Spleen (tissue), 11 donors: ENCODE measurements around the gene MPO. TPM values are rescaled to one million over a fixed set of nuclear protein-coding genes. Genes with fewer than 3 reads are reported as not detected.

Source experiments
- DNase-seq: peaks from one replicate; pipeline ENCODE4 v3.0.0-alpha.2; 2020
- H3K27ac ChIP-seq, 8 donors: fragments of 200-600 bp; sonication (generic) in 7 of 8; 1 replicate in 4 of 8; 2 replicates in 4 of 8; pipeline versions ENCODE4 v1.5.0 to v1.8.0; 2016 to 2021; ENCODE audit warnings: inconsistent platforms in 4 of 8, mild to moderate bottlenecking in 4 of 8, moderate library complexity in 1 of 8
- H3K27me3 ChIP-seq, 7 donors: fragments of 200-600 bp; sonication (generic) in 6 of 7; replicated peaks in 1 of 7; 1 replicate in 4 of 7; 2 replicates in 3 of 7; pipeline versions ENCODE4 v1.5.0 to v1.8.0; 2016 to 2021; ENCODE audit warnings: inconsistent platforms in 3 of 7, mild to moderate bottlenecking in 1 of 7
- H3K36me3 ChIP-seq, 6 donors: fragments of 200-600 bp; sonication (generic) in 5 of 6; 1 replicate in 4 of 6; 2 replicates in 2 of 6; pipeline versions ENCODE4 v1.5.0 to v1.8.0; 2016 to 2021; ENCODE audit warnings: inconsistent platforms in 2 of 6
- H3K4me1 ChIP-seq, 6 donors: fragments of 200-600 bp; sonication (generic) in 5 of 6; 1 replicate in 3 of 6; 2 replicates in 3 of 6; pipeline versions ENCODE4 v1.5.0 to v1.8.0; 2016 to 2021; ENCODE audit warnings: inconsistent platforms in 3 of 6
- H3K4me3 ChIP-seq, 8 donors: fragments of 200-600 bp; sonication (generic) in 7 of 8; 1 replicate in 4 of 8; 2 replicates in 4 of 8; pipeline versions ENCODE4 v1.5.0 to v1.8.0; 2016 to 2021; ENCODE audit warnings: inconsistent platforms in 4 of 8, mild to moderate bottlenecking in 4 of 8, moderate library complexity in 2 of 8
- H3K9me3 ChIP-seq, 8 donors: fragments of 200-600 bp; sonication (generic) in 7 of 8; 1 replicate in 4 of 8; 2 replicates in 4 of 8; pipeline versions ENCODE4 v1.5.0 to v1.8.0; 2016 to 2021; ENCODE audit warnings: inconsistent platforms in 4 of 8
- POLR2A ChIP-seq, 3 donors: fragments of 450-650 bp; IDR thresholded peaks; one replicate each; pipeline ENCODE4 v1.5.1; 2017; ENCODE audit warnings: antibody characterized with exemption in 3 of 3, mild to moderate bottlenecking in 1 of 3
- POLR2AphosphoS5 ChIP-seq, 3 donors: sonication (generic); formaldehyde crosslinking; IDR thresholded peaks; one replicate each; pipeline ENCODE4 v1.5.1; 2017; ENCODE audit warnings: antibody characterized with exemption in 3 of 3
- WGBS, 5 donors: extraction: QIAGEN DNeasy Blood & Tissue Kit in 3 of 5; methylation state at CpG; one replicate each; pipeline versions ENCODE4 v1.1.5 to v1.1.7; 2013 to 2018; 5-methylcytosine and 5-hydroxymethylcytosine counted together
- intact Hi-C: fragments of 100-400 bp; cut with DNase I; formaldehyde crosslinking; loops from one replicate; pipeline ENCODE4 v1.15.0; 2023; ENCODE audit warnings: low total_unique reads
- polyA plus RNA-seq, 3 donors: library from polyadenylated mRNA; stranded (reverse); fragments of 200-250 nt; gene quantifications; one replicate each; pipeline ENCODE4 v1.2.1, GENCODE V29; 2013
- total RNA-seq, 7 donors: library from RNA; depleted of rRNA in 3 of 7; stranded (reverse); fragments of >200 nt in 3 of 7; fragmentation: NEBNext Ultra II Directional in 4 of 7; extraction: Animal tissue kit (Norgen Biotek cat#: 25700) in 4 of 7; gene quantifications; one replicate each; pipeline versions ENCODE4 v1.1.0 to v1.2.1, GENCODE V29; 2016 to 2021
- TF ChIP-seq, protein P1 (sequence below), 11 experiments: fragments of 200-600 bp in 7 of 11; fragments of 450-650 bp in 4 of 11; sonication (generic) in 4 of 11; IDR thresholded peaks in 8 of 11; conservative IDR thresholded peaks in 3 of 11; 1 replicate in 7 of 11; 2 replicates in 4 of 11; pipeline versions ENCODE4 v1.4.0 to v1.8.0; 2016 to 2021; ENCODE audit warnings: antibody characterized with exemption in 11 of 11, inconsistent platforms in 4 of 11, mild to moderate bottlenecking in 1 of 11
- donor health status: healthy with polysubstance abuse.
- donor health status: DM: no; HTN: no; CAD: no; lungs with moderate emphysema.
- donor health status: DM: no; HTN: no; CAD: no.
- donor health status: Bipolar disorder and iron deficiency.
- donor health status: healthy.
- donor health status: DM: no; HTN: no; CAD: no.
- donor health status: DM: yes; HTN: yes; CAD: no.

Gene MPO
- total and polyA plus RNA-seq, 10 donors: 0.52 to 75.7 (median 12.0) TPM

GRCh38 chr17:58249270-58250133, 31.2 kb downstream of the MPO start:
- no peaks in the 10 kb centered on the region for H3K36me3 ChIP-seq
- no peaks in the 10 kb centered on the region for H3K9me3 ChIP-seq
- peak overlapping the region in 1 of 8 donors; percentile 19 for H3K27ac ChIP-seq
- DNase-seq: peak; percentile 93
- 6 to 16% (median 7%) methylated on average over 31 to 57 of the region's 57 CpGs for WGBS, 5 donors
- no peak for TF ChIP-seq POLR2A (IDR thresholded peaks at IDR 0.05)
- TF ChIP-seq, protein P1, sequence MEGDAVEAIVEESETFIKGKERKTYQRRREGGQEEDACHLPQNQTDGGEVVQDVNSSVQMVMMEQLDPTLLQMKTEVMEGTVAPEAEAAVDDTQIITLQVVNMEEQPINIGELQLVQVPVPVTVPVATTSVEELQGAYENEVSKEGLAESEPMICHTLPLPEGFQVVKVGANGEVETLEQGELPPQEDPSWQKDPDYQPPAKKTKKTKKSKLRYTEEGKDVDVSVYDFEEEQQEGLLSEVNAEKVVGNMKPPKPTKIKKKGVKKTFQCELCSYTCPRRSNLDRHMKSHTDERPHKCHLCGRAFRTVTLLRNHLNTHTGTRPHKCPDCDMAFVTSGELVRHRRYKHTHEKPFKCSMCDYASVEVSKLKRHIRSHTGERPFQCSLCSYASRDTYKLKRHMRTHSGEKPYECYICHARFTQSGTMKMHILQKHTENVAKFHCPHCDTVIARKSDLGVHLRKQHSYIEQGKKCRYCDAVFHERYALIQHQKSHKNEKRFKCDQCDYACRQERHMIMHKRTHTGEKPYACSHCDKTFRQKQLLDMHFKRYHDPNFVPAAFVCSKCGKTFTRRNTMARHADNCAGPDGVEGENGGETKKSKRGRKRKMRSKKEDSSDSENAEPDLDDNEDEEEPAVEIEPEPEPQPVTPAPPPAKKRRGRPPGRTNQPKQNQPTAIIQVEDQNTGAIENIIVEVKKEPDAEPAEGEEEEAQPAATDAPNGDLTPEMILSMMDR (IDR thresholded peaks at IDR 0.05 in 8 of 11, conservative IDR thresholded peaks at IDR 0.05 in 3 of 11): peak; percentile 86 to 98 (median 94)
- peak in 2 of 3 donors; percentile 44 to 63 for TF ChIP-seq POLR2AphosphoS5 (IDR thresholded peaks at IDR 0.05)
- intact Hi-C loops: no loop called here
- H3K4me3 ChIP-seq: peak overlapping the region; percentile 39 to 78 (median 48)
- peaks cover 0 to 32% (median 9%) of the 10 kb centered on the region in 7 donors for H3K27me3 ChIP-seq
- peaks cover 4 to 29% (median 13%) of the 10 kb centered on the region in 6 donors for H3K4me1 ChIP-seq

- no peak for TF ChIP-seq POLR2A (IDR thresholded peaks at IDR 0.05)
- Histone ChIP-seq H3K27ac (no peak overlapping the region), H3K36me3 (no peaks in the 10 kb centered on the region), H3K9me3 (no peaks in the 10 kb centered on the region), H3K4me1 (peaks cover 4 to 29% (median 13%) of the 10 kb centered on the region in 6 donors), H3K27me3 (peaks cover 0 to 31% (median 8%) of the 10 kb centered on the region in 7 donors), H3K4me3 (peak overlapping the region in 6 of 8 donors; percentile 46 to 78 (median 52))
- intact Hi-C loops: no loop called here
- DNase-seq: no peak
- 22 to 38% (median 30%) methylated on average over 10 of the region's 10 CpGs for WGBS, 5 donors
Observed at GRCh38 chr17:58248955-58249269, 31.8 kb downstream of the MPO start.

DNA sequence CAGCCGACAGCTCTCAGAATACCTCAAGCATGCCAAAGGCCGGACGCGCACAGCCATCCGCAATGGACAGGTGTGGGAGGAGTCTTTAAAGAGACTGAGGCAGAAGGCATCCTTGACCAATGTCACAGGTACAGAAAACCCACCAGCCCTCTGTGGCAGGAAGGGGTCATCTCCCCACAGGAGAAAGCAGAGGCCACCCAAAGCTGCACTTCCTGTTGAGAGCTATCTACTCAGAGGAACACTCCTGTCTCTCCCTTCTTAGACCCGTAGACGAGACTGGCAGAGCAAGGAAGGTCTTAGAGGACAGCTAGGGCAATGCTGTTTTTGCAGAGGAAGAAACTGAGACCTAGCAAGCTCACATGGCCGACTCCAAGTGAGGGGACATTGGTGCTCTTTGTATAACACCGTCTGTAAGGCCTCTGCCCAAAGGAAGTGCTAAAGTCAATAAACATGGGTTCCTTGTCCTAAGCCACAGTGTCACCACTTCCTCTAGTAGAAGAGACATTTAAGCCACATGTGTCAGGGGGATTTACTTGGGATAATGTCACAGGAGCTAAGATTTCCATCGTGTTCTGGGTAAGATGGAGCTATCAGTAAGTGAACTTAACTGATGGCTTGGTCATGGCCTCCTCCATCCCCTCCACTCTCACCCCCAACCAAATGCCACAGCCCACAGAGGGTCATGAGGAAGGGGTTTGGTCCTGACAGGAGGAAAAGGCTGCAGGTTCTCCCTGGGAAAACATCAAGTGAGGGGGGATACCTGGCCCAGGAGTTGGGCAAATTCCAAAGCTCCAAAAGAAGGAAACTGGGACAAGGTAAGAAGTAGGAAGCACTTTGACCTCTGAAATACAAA, 33.0 kb downstream of the MPO start:
- no peak overlapping the region for H3K27ac ChIP-seq
- no peak overlapping the region for H3K4me3 ChIP-seq
- WGBS, 5 donors: 60 to 70% (median 63%) methylated on average over 10 of the region's 10 CpGs
- DNase-seq: no peak
- no peaks in the 10 kb centered on the region for H3K36me3 ChIP-seq
- peaks cover 0 to 38% (median 8%) of the 10 kb centered on the region in 7 donors for H3K27me3 ChIP-seq
- no peak for TF ChIP-seq POLR2AphosphoS5 (IDR thresholded peaks at IDR 0.05)
- TF ChIP-seq, protein P1 (IDR thresholded peaks at IDR 0.05 in 8 of 11, conservative IDR thresholded peaks at IDR 0.05 in 3 of 11): no peak
- H3K4me1 ChIP-seq: peaks cover 4 to 29% (median 13%) of the 10 kb centered on the region in 6 donors
- intact Hi-C loops: no loop called here
- no peaks in the 10 kb centered on the region for H3K9me3 ChIP-seq

GRCh38 chr17:58246781-58247180, 34.0 kb downstream of the MPO start:
- TF ChIP-seq, protein P1 (IDR thresholded peaks at IDR 0.05 in 8 of 11, conservative IDR thresholded peaks at IDR 0.05 in 3 of 11): no peak
- TF ChIP-seq POLR2AphosphoS5 (IDR thresholded peaks at IDR 0.05): no peak
- TF ChIP-seq POLR2A (IDR thresholded peaks at IDR 0.05): no peak
- no peak for DNase-seq
- Histone ChIP-seq H3K27ac (no peak overlapping the region), H3K27me3 (peaks cover 0 to 47% (median 14%) of the 10 kb centered on the region in 7 donors), H3K4me3 (no peak overlapping the region), H3K9me3 (no peaks in the 10 kb centered on the region), H3K4me1 (peaks cover 4 to 29% (median 13%) of the 10 kb centered on the region in 6 donors), H3K36me3 (no peaks in the 10 kb centered on the region)
- intact Hi-C loops: no loop called here
- 81 to 96% (median 87%) methylated on average over 1 of the region's 1 CpG for WGBS, 5 donors
